ENCODE measurements around the gene ABCA13. TPM values are rescaled to one million over a fixed set of nuclear protein-coding genes. Genes with fewer than 3 reads are reported as not detected.

The ABCA13 gene
- polyA plus RNA-seq, 1 of the 3 experiments (the other 2 are of a cell fraction), result not detected

DNA sequence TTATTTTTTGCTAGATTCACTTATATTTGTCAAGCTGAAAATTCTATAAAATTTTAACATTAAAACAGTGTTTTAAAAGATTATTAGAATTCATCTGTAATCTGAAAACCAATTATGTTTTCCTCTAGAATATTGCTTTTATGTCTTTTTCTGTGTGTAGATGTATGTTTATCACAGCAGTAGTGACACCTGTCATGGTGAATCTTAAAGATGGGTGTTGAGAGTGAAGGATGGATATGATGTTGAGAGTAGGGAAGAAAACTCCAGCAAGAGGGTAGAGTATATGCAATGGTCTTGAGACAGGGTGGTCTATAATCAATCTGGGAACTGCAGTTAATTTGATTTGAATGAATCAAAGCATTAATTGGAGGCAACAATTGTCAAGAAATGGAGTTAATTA lies 416.2 kb downstream of the ABCA13 start:
- no peaks in the 10 kb centered on the region for H4K20me1 ChIP-seq (ENCODE audit: insufficient read depth)
- TF ChIP-seq, protein P1, sequence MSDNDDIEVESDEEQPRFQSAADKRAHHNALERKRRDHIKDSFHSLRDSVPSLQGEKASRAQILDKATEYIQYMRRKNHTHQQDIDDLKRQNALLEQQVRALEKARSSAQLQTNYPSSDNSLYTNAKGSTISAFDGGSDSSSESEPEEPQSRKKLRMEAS (IDR thresholded peaks at IDR 0.05; ENCODE audit: low read depth), result no peak
- no peak for TF ChIP-seq EZH2phosphoT487 (IDR thresholded peaks at IDR 0.05; ENCODE audit: borderline replicate concordance, low read depth)
- TF ChIP-seq, protein P2, sequence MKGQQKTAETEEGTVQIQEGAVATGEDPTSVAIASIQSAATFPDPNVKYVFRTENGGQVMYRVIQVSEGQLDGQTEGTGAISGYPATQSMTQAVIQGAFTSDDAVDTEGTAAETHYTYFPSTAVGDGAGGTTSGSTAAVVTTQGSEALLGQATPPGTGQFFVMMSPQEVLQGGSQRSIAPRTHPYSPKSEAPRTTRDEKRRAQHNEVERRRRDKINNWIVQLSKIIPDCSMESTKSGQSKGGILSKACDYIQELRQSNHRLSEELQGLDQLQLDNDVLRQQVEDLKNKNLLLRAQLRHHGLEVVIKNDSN (IDR thresholded peaks at IDR 0.05; ENCODE audit: borderline replicate concordance, low read depth), result no peak
- no peak for TF ChIP-seq JUND (IDR thresholded peaks at IDR 0.05)
- TF ChIP-seq NRF1 (IDR thresholded peaks at IDR 0.05; ENCODE audit: low read depth, low read length), result no peak
- TF ChIP-seq, protein P3, sequence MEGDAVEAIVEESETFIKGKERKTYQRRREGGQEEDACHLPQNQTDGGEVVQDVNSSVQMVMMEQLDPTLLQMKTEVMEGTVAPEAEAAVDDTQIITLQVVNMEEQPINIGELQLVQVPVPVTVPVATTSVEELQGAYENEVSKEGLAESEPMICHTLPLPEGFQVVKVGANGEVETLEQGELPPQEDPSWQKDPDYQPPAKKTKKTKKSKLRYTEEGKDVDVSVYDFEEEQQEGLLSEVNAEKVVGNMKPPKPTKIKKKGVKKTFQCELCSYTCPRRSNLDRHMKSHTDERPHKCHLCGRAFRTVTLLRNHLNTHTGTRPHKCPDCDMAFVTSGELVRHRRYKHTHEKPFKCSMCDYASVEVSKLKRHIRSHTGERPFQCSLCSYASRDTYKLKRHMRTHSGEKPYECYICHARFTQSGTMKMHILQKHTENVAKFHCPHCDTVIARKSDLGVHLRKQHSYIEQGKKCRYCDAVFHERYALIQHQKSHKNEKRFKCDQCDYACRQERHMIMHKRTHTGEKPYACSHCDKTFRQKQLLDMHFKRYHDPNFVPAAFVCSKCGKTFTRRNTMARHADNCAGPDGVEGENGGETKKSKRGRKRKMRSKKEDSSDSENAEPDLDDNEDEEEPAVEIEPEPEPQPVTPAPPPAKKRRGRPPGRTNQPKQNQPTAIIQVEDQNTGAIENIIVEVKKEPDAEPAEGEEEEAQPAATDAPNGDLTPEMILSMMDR (IDR thresholded peaks at IDR 0.05), result no peak
- H3K9ac ChIP-seq, result no peak overlapping the region
- no peaks in the 10 kb centered on the region for H3K9me2 ChIP-seq
- H3K4me2 ChIP-seq, result no peak overlapping the region
- H3K79me2 ChIP-seq (ENCODE audit: insufficient read depth), result no peaks in the 10 kb centered on the region
- no peak overlapping the region for H2AFZ ChIP-seq (ENCODE audit: low read depth)
- H3K9me3 ChIP-seq, result no peaks in the 10 kb centered on the region
- H3F3A ChIP-seq (replicated peaks; ENCODE audit: insufficient read depth), result no peaks in the 10 kb centered on the region
- no peak for DNase-seq
- no peak overlapping the region for H3K27ac ChIP-seq (ENCODE audit: low read depth in 2 of 2, low read length in 1 of 2)
- H3K27me3 ChIP-seq (ENCODE audit: insufficient read depth), result no peaks in the 10 kb centered on the region
- ChIA-PET POLR2A (no interaction called here), CTCF (no interaction called here)
- no peak overlapping the region for H3K4me3 ChIP-seq (ENCODE audit: low read depth in 2 of 2, low read length in 1 of 2)
- H3K4me1 ChIP-seq (ENCODE audit: control insufficient read depth in 1 of 2, insufficient read depth in 2 of 2, low read depth in 1 of 2, low read length in 1 of 2), result no peaks in the 10 kb centered on the region
- no peaks in the 10 kb centered on the region for H3K36me3 ChIP-seq (replicated peaks in 1 of 2; ENCODE audit: control insufficient read depth in 1 of 2, insufficient read depth in 2 of 2, low read length in 1 of 2)

DNA sequence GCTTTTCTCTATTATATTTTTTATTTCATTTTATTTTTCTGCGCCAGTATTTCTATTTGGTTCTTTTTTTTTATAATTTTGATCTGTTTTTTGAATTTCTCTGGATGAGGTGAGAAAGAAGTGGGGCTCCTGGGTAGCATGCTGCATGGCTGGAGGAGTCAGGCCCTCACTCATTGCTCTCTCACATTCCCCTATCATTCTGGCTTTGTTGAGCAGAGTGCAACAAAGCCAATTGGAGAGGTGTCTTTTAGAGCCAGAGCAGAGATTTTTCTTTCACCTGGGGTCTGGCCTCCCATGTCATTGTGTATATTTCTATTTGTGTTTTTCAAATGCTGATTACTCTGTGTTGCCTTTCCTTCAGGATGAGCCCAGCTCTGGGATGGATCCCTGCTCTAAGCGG lies 423.1 kb downstream of the ABCA13 start:
- DNase-seq, result no peak
- no peaks in the 10 kb centered on the region for H3K79me2 ChIP-seq (ENCODE audit: insufficient read depth)
- TF ChIP-seq FOXM1 (IDR thresholded peaks at IDR 0.05; ENCODE audit: low read depth) (no peak), GATA2 (CRISPR knock-in tag; IDR thresholded peaks at IDR 0.05) (no peak)
- TF ChIP-seq, protein P4, sequence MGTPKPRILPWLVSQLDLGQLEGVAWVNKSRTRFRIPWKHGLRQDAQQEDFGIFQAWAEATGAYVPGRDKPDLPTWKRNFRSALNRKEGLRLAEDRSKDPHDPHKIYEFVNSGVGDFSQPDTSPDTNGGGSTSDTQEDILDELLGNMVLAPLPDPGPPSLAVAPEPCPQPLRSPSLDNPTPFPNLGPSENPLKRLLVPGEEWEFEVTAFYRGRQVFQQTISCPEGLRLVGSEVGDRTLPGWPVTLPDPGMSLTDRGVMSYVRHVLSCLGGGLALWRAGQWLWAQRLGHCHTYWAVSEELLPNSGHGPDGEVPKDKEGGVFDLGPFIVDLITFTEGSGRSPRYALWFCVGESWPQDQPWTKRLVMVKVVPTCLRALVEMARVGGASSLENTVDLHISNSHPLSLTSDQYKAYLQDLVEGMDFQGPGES (IDR thresholded peaks at IDR 0.05; ENCODE audit: low read depth, low read length), result no peak
- TF ChIP-seq, protein P3 (IDR thresholded peaks at IDR 0.05), result no peak
- H3K4me3 ChIP-seq (ENCODE audit: low read depth in 2 of 2, low read length in 1 of 2), result no peak overlapping the region
- no peak overlapping the region for H2AFZ ChIP-seq (ENCODE audit: low read depth)
- WGBS (ENCODE audit: low lambda C conversion rate), result 0% methylated on average over 2 of the region's 2 CpGs
- ChIA-PET POLR2A (no interaction called here), CTCF (no interaction called here)
- no peak overlapping the region for H3K9ac ChIP-seq
- no peak overlapping the region for H3K27ac ChIP-seq (ENCODE audit: low read depth in 2 of 2, low read length in 1 of 2)
- no peaks in the 10 kb centered on the region for H3K9me3 ChIP-seq
- H3K9me2 ChIP-seq, result no peaks in the 10 kb centered on the region
- H3K4me2 ChIP-seq, result no peak overlapping the region
- H3K4me1 ChIP-seq (ENCODE audit: control insufficient read depth in 1 of 2, insufficient read depth in 2 of 2, low read depth in 1 of 2, low read length in 1 of 2), result 0 out of 4 replicates have a peak, but pooled peaks cover 0 to 4% of the 10 kb centered on the region in 2 experiments
- no peaks in the 10 kb centered on the region for H4K20me1 ChIP-seq (ENCODE audit: insufficient read depth)
- no peaks in the 10 kb centered on the region for H3F3A ChIP-seq (replicated peaks; ENCODE audit: insufficient read depth)
- H3K27me3 ChIP-seq (ENCODE audit: insufficient read depth), result no peaks in the 10 kb centered on the region
- no peaks in the 10 kb centered on the region for H3K36me3 ChIP-seq (replicated peaks in 1 of 2; ENCODE audit: control insufficient read depth in 1 of 2, insufficient read depth in 2 of 2, low read length in 1 of 2)
